ENCODE results near the gene CRYGD.
"Not testable (repeated sequence)": the region's sequence is repeated elsewhere in the genome, so short reads cannot be mapped to it uniquely, and the experiment has no call there.

Gene CRYGD

GRCh38 chr2:208124013-208124715, at the start of gene CRYGD:
Gene CRYGD (minus strand): TSS chr2:208124524. CDS start chr2:208124473, 51 bp downstream.
- H3K9me3 ChIP-seq (ENCODE audit: control insufficient read depth, insufficient read depth, low read depth, low read length); H3K4me3 ChIP-seq (ENCODE audit: low read depth, low read length); H3K4me1 ChIP-seq (ENCODE audit: control insufficient read depth, insufficient read depth, low read length); POLR2A ChIA-PET; H3K36me3 ChIP-seq (ENCODE audit: control insufficient read depth in 2 of 2, insufficient read depth in 1 of 2, low read length in 2 of 2); H3K27ac ChIP-seq (ENCODE audit: extremely low read depth, low read depth, low read length): not testable (repeated sequence)
- CTCF ChIA-PET, result interaction anchor here (1.3 kb wide), 1 partner anchor 52 kb away, joined by 6 read pairs; no protein-coding TSS in a partner anchor

GRCh38 chr2:208172125-208172524, 47.8 kb upstream of the CRYGD start:
- CTCF ChIA-PET, result interaction anchor here (0.9 kb wide), 1 partner anchor 70 kb away, joined by 4 read pairs; no protein-coding TSS in a partner anchor
- Histone ChIP-seq H3K4me1 (ENCODE audit: control insufficient read depth, insufficient read depth, low read length) (no peaks in the 10 kb centered on the region), H3K4me3 (ENCODE audit: low read depth, low read length) (no peak overlapping the region), H3K9me3 (ENCODE audit: control insufficient read depth, insufficient read depth, low read depth, low read length) (no peaks in the 10 kb centered on the region), H3K36me3 (ENCODE audit: control insufficient read depth in 2 of 2, insufficient read depth in 1 of 2, low read length in 2 of 2) (no peaks in the 10 kb centered on the region), H3K27ac (ENCODE audit: extremely low read depth, low read depth, low read length) (no peak overlapping the region)
- POLR2A ChIA-PET, result interaction anchor here (0.6 kb wide), 1 partner anchor 13 kb away, joined by 7 read pairs; no protein-coding TSS in a partner anchor
- TF ChIP-seq ZEB2 (tag by site-specific recombination; IDR thresholded peaks at IDR 0.05), result no peak
- no peak for TF ChIP-seq GLIS2 (tag by site-specific recombination; IDR thresholded peaks at IDR 0.05)

- Histone ChIP-seq H3K4me3 (ENCODE audit: low read depth, low read length) (no peak overlapping the region), H3K4me1 (ENCODE audit: control insufficient read depth, insufficient read depth, low read length) (no peaks in the 10 kb centered on the region), H3K27ac (ENCODE audit: extremely low read depth, low read depth, low read length) (no peak overlapping the region), H3K36me3 (ENCODE audit: control insufficient read depth in 2 of 2, insufficient read depth in 1 of 2, low read length in 2 of 2) (no peaks in the 10 kb centered on the region), H3K9me3 (ENCODE audit: control insufficient read depth, insufficient read depth, low read depth, low read length) (no peaks in the 10 kb centered on the region)
- TF ChIP-seq PBX3 (CRISPR knock-in tag; IDR thresholded peaks at IDR 0.05) (no peak), KLF8 (tag by site-specific recombination; IDR thresholded peaks at IDR 0.05) (no peak), ZNF133 (tag by site-specific recombination; IDR thresholded peaks at IDR 0.05) (no peak), ZNF654 (tag by site-specific recombination; IDR thresholded peaks at IDR 0.05; ENCODE audit: low read depth) (no peak), ZNF580 (tag by site-specific recombination; IDR thresholded peaks at IDR 0.05) (no peak), ZNF311 (tag by site-specific recombination; IDR thresholded peaks at IDR 0.05; ENCODE audit: borderline replicate concordance) (no peak), SETDB1 (IDR thresholded peaks at IDR 0.05; ENCODE audit: insufficient read length, low read length) (no peak), ZNF292 (tag by site-specific recombination; IDR thresholded peaks at IDR 0.05; ENCODE audit: borderline replicate concordance, low read depth) (no peak), ZNF366 (tag by site-specific recombination; conservative IDR thresholded peaks at IDR 0.05) (no peak), ZBTB44 (tag by site-specific recombination; IDR thresholded peaks at IDR 0.05) (no peak), RBAK (tag by site-specific recombination; IDR thresholded peaks at IDR 0.05) (no peak), ZBTB49 (tag by site-specific recombination; IDR thresholded peaks at IDR 0.05; ENCODE audit: low read depth) (no peak), ZBTB17 (tag by site-specific recombination; IDR thresholded peaks at IDR 0.05) (no peak), PRDM6 (tag by site-specific recombination; IDR thresholded peaks at IDR 0.05) (no peak), ATF2 (tag by site-specific recombination; IDR thresholded peaks at IDR 0.05; ENCODE audit: low read depth) (no peak)
- POLR2A ChIA-PET, result no interaction called here
- CTCF ChIA-PET, result interaction anchor here (0.6 to 2.9 kb wide), 2 partner anchors 9 to 10 kb away, joined by 5 to 15 read pairs; no protein-coding TSS in a partner anchor
Observed at GRCh38 chr2:208164951-208165755, 40.8 kb upstream of the CRYGD start.

Measured in HEK293 (cell line).